Measurements from ENCODE around the gene SCP2D1. TPM values are rescaled to one million over a fixed set of nuclear protein-coding genes. Genes with fewer than 3 reads are reported as not detected.

SCP2D1 gene
- total and polyA plus RNA-seq, 2 donors (not counting 3 experiments of a cell fraction or from before 2014, with no cell fraction given), result not detected

- Histone ChIP-seq H3K4me3 (replicated peaks in 1 of 3; ENCODE audit: insufficient read depth in 1 of 3, low read depth in 1 of 3, low read length in 3 of 3) (no peak overlapping the region), H3K4me1 (ENCODE audit: control insufficient read depth, extremely low read depth, insufficient read depth, low read length) (no peaks in the 10 kb centered on the region), H3K79me2 (ENCODE audit: control insufficient read depth, insufficient read depth, low read length) (no peaks in the 10 kb centered on the region), H4K20me1 (replicated peaks; ENCODE audit: control insufficient read depth, extremely low read depth, insufficient read depth, low read length) (no peaks in the 10 kb centered on the region), H3K36me3 (ENCODE audit: control insufficient read depth in 2 of 2, extremely low read depth in 1 of 2, insufficient read depth in 2 of 2, low read length in 2 of 2) (no peaks in the 10 kb centered on the region), H3K9me3 (replicated peaks; ENCODE audit: control insufficient read depth, insufficient read depth, low read length) (no peaks in the 10 kb centered on the region), H3K27ac (ENCODE audit: insufficient read depth, low read depth, low read length) (no peak overlapping the region), H2AFZ (ENCODE audit: low read depth, low read length) (no peak overlapping the region), H3K4me2 (ENCODE audit: insufficient read depth, low read length) (no peak overlapping the region), H3K9me1 (replicated peaks; ENCODE audit: control insufficient read depth, extremely low read depth, insufficient read depth, low read length) (no peaks in the 10 kb centered on the region), H3K27me3 (ENCODE audit: control insufficient read depth in 2 of 2, insufficient read depth in 2 of 2, low read length in 2 of 2) (no peaks in the 10 kb centered on the region), H3K9ac (replicated peaks; ENCODE audit: extremely low read depth, insufficient read depth, low read length) (no peak overlapping the region)
- BruUV-seq (replicated peaks), result no TSS peak
- FAIRE-seq, result no peak
- intact Hi-C loops (cut with micrococcal nuclease) (no loop called here), dilution Hi-C loops (cut with MboI; ENCODE audit: extremely low pct_ligation_motif_present, low sequenced_read_pairs) (no loop called here)
- no peak for TF ChIP-seq POLR2AphosphoS5 (IDR thresholded peaks at IDR 0.05; ENCODE audit: insufficient read depth, low read depth, low read length)
- TF ChIP-seq MAX (IDR thresholded peaks at IDR 0.05; ENCODE audit: insufficient read depth, insufficient read length), result no peak
- no peak for TF ChIP-seq EZH2 (IDR thresholded peaks at IDR 0.05; ENCODE audit: borderline replicate concordance, low read depth, low read length, severe bottlenecking)
- TF ChIP-seq POLR2A (IDR thresholded peaks at IDR 0.05; ENCODE audit: low read depth, low read length), result no peak
- TF ChIP-seq GATA2 (IDR thresholded peaks at IDR 0.05; ENCODE audit: insufficient read depth, insufficient read length, low read depth, low read length), result no peak
- TF ChIP-seq FOS (IDR thresholded peaks at IDR 0.05; ENCODE audit: borderline replicate concordance, insufficient read depth, low read length), result no peak
- no peak for TF ChIP-seq MYC (IDR thresholded peaks at IDR 0.05; ENCODE audit: low read depth, low read length)
- no peak for TF ChIP-seq JUN (IDR thresholded peaks at IDR 0.05; ENCODE audit: borderline replicate concordance, insufficient read depth, insufficient read length, low read depth)
- no peak for TF ChIP-seq CTCF (IDR thresholded peaks at IDR 0.05; ENCODE audit: extremely low read depth in 1 of 2, insufficient read depth in 1 of 2, low read depth in 1 of 2, low read length in 2 of 2)
- POLR2A ChIA-PET, result no interaction called here
- CTCF ChIA-PET, result no interaction called here
- no peak for DNase-seq (ENCODE audit: low read depth, low spot score)
Measured at GRCh38 chr20:18852318-18852717, 38.7 kb downstream of the SCP2D1 start.
